CD4-positive, alpha-beta T cell (primary cell): ENCODE measurements around the gene QPCT. TPM values are rescaled to one million over a fixed set of nuclear protein-coding genes. Genes with fewer than 3 reads are reported as not detected.
A peak's percentile ranks its signal among the peaks of the same experiment; 100 is the strongest.

Experiments
- ATAC-seq: fragments of 200-7000 bp; cut with Tn5 transposase; one replicate; pipeline ENCODE4 v1.10.0; 2022; ENCODE audit warnings: mild to moderate bottlenecking; ENCODE audit not compliant: poor library complexity
- CTCF ChIA-PET: fragments of 350-600 bp; sonication (Branson Sonifier 250); formaldehyde crosslinking; loops from one replicate; lab custom pipeline; 2021; ENCODE audit warnings: antibody characterized with exemption, inconsistent platforms; lab: Charles Lee
- POLR2A ChIA-PET: fragments of 350-600 bp; sonication (Branson Sonifier 250); formaldehyde crosslinking; loops from one replicate; lab custom pipeline; 2021; ENCODE audit warnings: antibody characterized with exemption, inconsistent platforms; lab: Charles Lee
- DNase-seq, 14 experiments: peaks; one replicate each; pipeline ENCODE4 v3.0.0-alpha.2; 2013 to 2020; ENCODE audit warnings: mixed read lengths in 2 of 14
- H3K27ac ChIP-seq, 2 donors: one replicate each; pipeline versions ENCODE4 v1.5.1 to v1.7.0; 2013; ENCODE audit warnings: low read length in 2 of 2, low read depth in 1 of 2, mild to moderate bottlenecking in 1 of 2
- H3K27me3 ChIP-seq, 2 experiments: 1 replicate in 1 of 2; 2 replicates in 1 of 2; pipeline versions ENCODE4 v1.6.1 to v1.7.0; 2013; ENCODE audit warnings: low read length in 2 of 2, control low read depth in 1 of 2, mild to moderate bottlenecking in 1 of 2, moderate library complexity in 1 of 2; ENCODE audit not compliant: insufficient read depth in 2 of 2, control insufficient read depth in 1 of 2
- H3K36me3 ChIP-seq: one replicate; pipeline ENCODE4 v1.6.1; 2013; ENCODE audit warnings: low read length, control low read depth; ENCODE audit not compliant: insufficient read depth
- H3K4me1 ChIP-seq: one replicate; pipeline ENCODE4 v1.6.1; 2013; ENCODE audit warnings: low read length, control low read depth; ENCODE audit not compliant: insufficient read depth
- H3K4me3 ChIP-seq: one replicate; pipeline ENCODE4 v1.5.1; 2013; ENCODE audit warnings: mild to moderate bottlenecking, low read length, moderate library complexity
- H3K9me3 ChIP-seq, 2 experiments: 1 replicate in 1 of 2; 2 replicates in 1 of 2; pipeline versions ENCODE4 v1.6.1 to v1.7.0; 2013; ENCODE audit warnings: low read length in 2 of 2, mild to moderate bottlenecking in 2 of 2, control low read depth in 1 of 2, moderate library complexity in 1 of 2; ENCODE audit not compliant: control insufficient read depth in 1 of 2, insufficient read depth in 1 of 2
- H3K27ac Mint-ChIP-seq: one replicate; pipeline ENCODE4 v1.8.0; 2020; ENCODE audit warnings: mixed read lengths
- H3K27me3 Mint-ChIP-seq: one replicate; pipeline ENCODE4 v1.8.0; 2021; ENCODE audit warnings: mixed read lengths
- H3K36me3 Mint-ChIP-seq: one replicate; pipeline ENCODE4 v1.8.0; 2021; ENCODE audit warnings: low read depth, mixed read lengths
- H3K4me1 Mint-ChIP-seq: one replicate; pipeline ENCODE4 v1.8.0; 2021; ENCODE audit warnings: low read depth, mixed read lengths
- H3K4me3 Mint-ChIP-seq: one replicate; pipeline ENCODE4 v1.8.0; 2020; ENCODE audit warnings: mild to moderate bottlenecking, mixed read lengths
- H3K9me3 Mint-ChIP-seq: one replicate; pipeline ENCODE4 v1.8.0; 2020; ENCODE audit warnings: mixed read lengths
- intact Hi-C, 2 experiments: fragments of 100-400 bp; cut with DNase I in 1 of 2; cut with micrococcal nuclease in 1 of 2; formaldehyde crosslinking; loops; one replicate each; pipeline versions ENCODE4 v1.15.1 to v1.9.0; 2023 to 2025; cut with DNase I, micrococcal nuclease
- total RNA-seq, 174 experiments: library from RNA in 2 of 174; stranded (reverse) in 2 of 174; gene quantifications; one replicate each; pipeline ENCODE4 v1.2.3 and lab custom pipeline; 2021 to 2026
- TF ChIP-seq, protein P1 (sequence below): fragments of 200-600 bp; IDR thresholded peaks from one replicate; pipeline ENCODE4 v1.8.0; 2022; ENCODE audit warnings: antibody characterized with exemption, mild to moderate bottlenecking

Gene QPCT
- total RNA-seq, 2 experiments from 2014 or later: 0.53 to 0.71 TPM

DNA sequence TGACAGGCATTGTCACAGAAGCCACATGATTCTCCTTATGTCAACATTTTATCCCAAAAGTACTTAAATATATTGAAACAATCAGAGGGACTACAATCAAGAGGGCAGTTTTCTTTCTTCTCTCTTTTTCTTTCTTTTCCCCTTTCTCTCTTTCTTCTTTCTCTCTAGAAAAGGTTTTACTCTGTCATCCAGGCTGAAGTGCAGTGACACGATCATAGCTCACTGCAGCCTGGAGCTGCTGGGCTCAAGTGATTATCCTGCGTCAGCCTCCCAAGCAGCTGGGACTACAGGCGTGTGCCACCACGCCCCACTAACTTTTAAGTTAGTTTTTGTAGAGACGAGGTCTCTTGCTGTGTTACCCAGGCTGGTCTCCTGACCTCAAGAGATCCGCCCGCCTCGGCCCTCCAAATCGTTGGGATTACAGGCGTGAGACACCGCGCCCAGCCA is 18.8 kb upstream of the QPCT start:
- Histone ChIP-seq H3K36me3 (no peaks in the 10 kb centered on the region), H3K4me3 (peak overlapping the region; percentile 86), H3K9me3 (no peaks in the 10 kb centered on the region), H3K27ac (no peak overlapping the region), H3K27me3 (peaks cover 0 to 7% of the 10 kb centered on the region in 2 experiments), H3K4me1 (peaks cover 23% of the 10 kb centered on the region)
- ChIA-PET CTCF (interaction anchor here (1.0 to 1.2 kb wide), 3 partner anchors 11 to 94 kb away, joined by 3 to 4 read pairs (median 4); partner anchors contain the start of genes CEBPZ and NDUFAF7), POLR2A (interaction anchor here (0.9 to 4.6 kb wide), 5 partner anchors 13 to 1426 kb away, joined by 3 to 29 read pairs (median 6); partner anchors contain the start of genes CEBPZ, EIF2AK2, NDUFAF7 and SRSF7)
- Mint-ChIP-seq H3K4me1 (peaks cover 39% of the 10 kb centered on the region), H3K4me3 (peak overlapping the region; percentile 87), H3K27ac (peak overlapping the region; percentile 68), H3K36me3 (peaks cover 10% of the 10 kb centered on the region), H3K9me3 (no peaks in the 10 kb centered on the region), H3K27me3 (peaks cover 12% of the 10 kb centered on the region)
- ATAC-seq (no peak), DNase-seq (no peak)
- intact Hi-C loops: loop anchor here in 1 of 2 experiments (5.0 kb wide), 1 partner anchor 67 kb away; no protein-coding TSS in a partner anchor
- TF ChIP-seq, protein P1, sequence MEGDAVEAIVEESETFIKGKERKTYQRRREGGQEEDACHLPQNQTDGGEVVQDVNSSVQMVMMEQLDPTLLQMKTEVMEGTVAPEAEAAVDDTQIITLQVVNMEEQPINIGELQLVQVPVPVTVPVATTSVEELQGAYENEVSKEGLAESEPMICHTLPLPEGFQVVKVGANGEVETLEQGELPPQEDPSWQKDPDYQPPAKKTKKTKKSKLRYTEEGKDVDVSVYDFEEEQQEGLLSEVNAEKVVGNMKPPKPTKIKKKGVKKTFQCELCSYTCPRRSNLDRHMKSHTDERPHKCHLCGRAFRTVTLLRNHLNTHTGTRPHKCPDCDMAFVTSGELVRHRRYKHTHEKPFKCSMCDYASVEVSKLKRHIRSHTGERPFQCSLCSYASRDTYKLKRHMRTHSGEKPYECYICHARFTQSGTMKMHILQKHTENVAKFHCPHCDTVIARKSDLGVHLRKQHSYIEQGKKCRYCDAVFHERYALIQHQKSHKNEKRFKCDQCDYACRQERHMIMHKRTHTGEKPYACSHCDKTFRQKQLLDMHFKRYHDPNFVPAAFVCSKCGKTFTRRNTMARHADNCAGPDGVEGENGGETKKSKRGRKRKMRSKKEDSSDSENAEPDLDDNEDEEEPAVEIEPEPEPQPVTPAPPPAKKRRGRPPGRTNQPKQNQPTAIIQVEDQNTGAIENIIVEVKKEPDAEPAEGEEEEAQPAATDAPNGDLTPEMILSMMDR: no peak

- Mint-ChIP-seq H3K4me3 (peak overlapping the region; percentile 81), H3K36me3 (peaks cover 10% of the 10 kb centered on the region)
Measured at GRCh38 chr2:37326285-37326684, 18.1 kb upstream of the QPCT start.

GRCh38 chr2:37326866-37327634 is 17.4 kb upstream of the QPCT start:
- no peak for ATAC-seq
- intact Hi-C loops: loop anchor here in 1 of 2 experiments (5.0 kb wide), 1 partner anchor 65 kb away; no protein-coding TSS in a partner anchor
- Histone ChIP-seq H3K27ac (no peak overlapping the region), H3K4me1 (peaks cover 23% of the 10 kb centered on the region), H3K4me3 (no peak overlapping the region), H3K36me3 (no peaks in the 10 kb centered on the region), H3K27me3 (peaks cover 0 to 7% of the 10 kb centered on the region in 2 experiments), H3K9me3 (no peaks in the 10 kb centered on the region)
- H3K4me3 Mint-ChIP-seq: peak overlapping the region; percentile 81
- peaks cover 29% of the 10 kb centered on the region for H3K4me1 Mint-ChIP-seq
- H3K9me3 Mint-ChIP-seq: no peaks in the 10 kb centered on the region
- peaks cover 12% of the 10 kb centered on the region for H3K27me3 Mint-ChIP-seq
- TF ChIP-seq, protein P1: no peak
- no peak overlapping the region for H3K27ac Mint-ChIP-seq
- CTCF ChIA-PET: interaction anchor here (1.1 kb wide), 1 partner anchor 63 kb away, joined by 3 read pairs; no protein-coding TSS in a partner anchor
- POLR2A ChIA-PET: interaction anchor here (0.5 to 4.6 kb wide), 2 partner anchors 96 to 212 kb away, joined by 3 to 26 read pairs; partner anchors contain the start of genes CEBPZ and NDUFAF7
- DNase-seq: no peak
- H3K36me3 Mint-ChIP-seq: peaks cover 10% of the 10 kb centered on the region

More at GRCh38 chr2:37326285-37326684, 18.1 kb upstream of the QPCT start:
- Histone ChIP-seq H3K27ac (no peak overlapping the region), H3K9me3 (no peaks in the 10 kb centered on the region), H3K36me3 (no peaks in the 10 kb centered on the region), H3K27me3 (peaks cover 0 to 7% of the 10 kb centered on the region in 2 experiments), H3K4me1 (peaks cover 23% of the 10 kb centered on the region), H3K4me3 (no peak overlapping the region)
- intact Hi-C loops: loop anchor here in 1 of 2 experiments (5.0 kb wide), 1 partner anchor 66 kb away; no protein-coding TSS in a partner anchor
- TF ChIP-seq, protein P1: no peak
- Mint-ChIP-seq H3K27me3 (peaks cover 12% of the 10 kb centered on the region), H3K27ac (peak overlapping the region; percentile 13), H3K4me1 (peaks cover 36% of the 10 kb centered on the region), H3K9me3 (no peaks in the 10 kb centered on the region)
- no peak for DNase-seq
- CTCF ChIA-PET: interaction anchor here (1.1 kb wide), 1 partner anchor 64 kb away, joined by 3 read pairs; no protein-coding TSS in a partner anchor
- ATAC-seq: no peak
- POLR2A ChIA-PET: interaction anchor here (0.5 to 4.6 kb wide), 2 partner anchors 95 to 211 kb away, joined by 3 to 26 read pairs; partner anchors contain the start of genes CEBPZ and NDUFAF7
